Trophoblast cell (in vitro differentiated cells and primary cell): ENCODE measurements around the gene TRO. TPM values are rescaled to one million over a fixed set of nuclear protein-coding genes. Genes with fewer than 3 reads are reported as not detected.

Source experiments
- DNase-seq, 2 donors: peaks; one replicate each; pipeline ENCODE4 v3.0.0-alpha.2; 2016
- H2AFZ ChIP-seq: 2 replicates; pipeline ENCODE4 v1.6.1; 2013; ENCODE audit warnings: low read length, moderate library complexity, mild to moderate bottlenecking; ENCODE audit not compliant: insufficient read depth, poor library complexity
- H2AK5ac ChIP-seq: 2 replicates; pipeline ENCODE4 v1.6.1; 2013; ENCODE audit warnings: mild to moderate bottlenecking, low read length
- H2BK120ac ChIP-seq: 2 replicates; pipeline ENCODE4 v1.6.1; 2013; ENCODE audit warnings: low read length, mild to moderate bottlenecking, moderate library complexity; ENCODE audit not compliant: insufficient read depth, poor library complexity
- H2BK12ac ChIP-seq: 2 replicates; pipeline ENCODE4 v1.6.1; 2013; ENCODE audit warnings: mild to moderate bottlenecking, low read length, moderate library complexity
- H2BK5ac ChIP-seq: 2 replicates; pipeline ENCODE4 v1.6.1; 2013; ENCODE audit warnings: low read length, low read depth, moderate library complexity, mild to moderate bottlenecking; ENCODE audit not compliant: poor library complexity
- H3K14ac ChIP-seq: 2 replicates; pipeline ENCODE4 v1.6.1; 2013; ENCODE audit warnings: mild to moderate bottlenecking, low read length
- H3K18ac ChIP-seq: 2 replicates; pipeline ENCODE4 v1.6.1; 2013; ENCODE audit warnings: mild to moderate bottlenecking, low read length
- H3K23ac ChIP-seq: 2 replicates; pipeline ENCODE4 v1.6.1; 2013; ENCODE audit warnings: low read length
- H3K27ac ChIP-seq: 2 replicates; pipeline ENCODE4 v1.5.1; 2013; ENCODE audit warnings: low read depth, mild to moderate bottlenecking, inconsistent platforms, low read length, moderate library complexity
- H3K27me3 ChIP-seq: 2 replicates; pipeline ENCODE4 v1.6.1; 2013; ENCODE audit warnings: inconsistent platforms, mild to moderate bottlenecking, low read length, moderate library complexity; ENCODE audit not compliant: insufficient read depth
- H3K36me3 ChIP-seq, 2 experiments: 1 replicate in 1 of 2; 2 replicates in 1 of 2; pipeline ENCODE4 v1.6.1; 2013; ENCODE audit warnings: low read length in 2 of 2, mild to moderate bottlenecking in 2 of 2, moderate library complexity in 1 of 2; ENCODE audit not compliant: insufficient read depth in 2 of 2, control insufficient read depth in 1 of 2
- H3K4ac ChIP-seq: 2 replicates; pipeline ENCODE4 v1.6.1; 2013; ENCODE audit warnings: low read depth, mild to moderate bottlenecking, low read length, moderate library complexity
- H3K4me1 ChIP-seq, 2 experiments: 1 replicate in 1 of 2; 2 replicates in 1 of 2; pipeline ENCODE4 v1.6.1; 2013; ENCODE audit warnings: low read length in 2 of 2, mild to moderate bottlenecking in 2 of 2, moderate library complexity in 1 of 2; ENCODE audit not compliant: insufficient read depth in 2 of 2, control insufficient read depth in 1 of 2
- H3K4me2 ChIP-seq: 2 replicates; pipeline ENCODE4 v1.6.1; 2013; ENCODE audit warnings: inconsistent platforms, mild to moderate bottlenecking, low read length, moderate library complexity
- H3K4me3 ChIP-seq: 2 replicates; pipeline ENCODE4 v1.5.1; 2013; ENCODE audit warnings: mild to moderate bottlenecking, low read depth, low read length, inconsistent platforms
- H3K79me1 ChIP-seq: one replicate; pipeline ENCODE4 v1.6.1; 2013; ENCODE audit warnings: low read length
- H3K79me2 ChIP-seq: 2 replicates; pipeline ENCODE4 v1.6.1; 2013; ENCODE audit warnings: low read length, mild to moderate bottlenecking; ENCODE audit not compliant: control insufficient read depth, insufficient read depth, poor library complexity
- H3K9ac ChIP-seq: 2 replicates; pipeline ENCODE4 v1.6.1; 2013; ENCODE audit warnings: mild to moderate bottlenecking, low read length
- H3K9me3 ChIP-seq: 2 replicates; pipeline ENCODE4 v1.6.1; 2013; ENCODE audit warnings: low read depth, mild to moderate bottlenecking, control low read depth, inconsistent platforms, low read length; ENCODE audit not compliant: insufficient read depth
- H4K12ac ChIP-seq: 2 replicates; pipeline ENCODE4 v1.6.1; 2013; ENCODE audit warnings: low read depth, mild to moderate bottlenecking, low read length, moderate library complexity
- H4K8ac ChIP-seq: 2 replicates; pipeline ENCODE4 v1.6.1; 2013; ENCODE audit warnings: low read depth, mild to moderate bottlenecking, low read length, moderate library complexity
- H4K91ac ChIP-seq: one replicate; pipeline ENCODE4 v1.6.1; 2013; ENCODE audit warnings: low read depth, mild to moderate bottlenecking, low read length, moderate library complexity
- WGBS: extraction: QIAGEN DNeasy Blood & Tissue Kit; methylation state at CpG from one replicate; pipeline ENCODE4 v1.1.7; 2013; ENCODE audit warnings: missing lambda C conversion rate; ENCODE audit not compliant: insufficient read length, insufficient coverage; ENCODE audit errors: extremely low coverage; 5-methylcytosine and 5-hydroxymethylcytosine counted together
- polyA plus RNA-seq: library from polyadenylated mRNA; stranded (reverse); fragments of 200-250 nt; gene quantifications from 2 replicates; pipeline ENCODE4 v1.2.3, GENCODE V29; 2013

Gene TRO, protein sequence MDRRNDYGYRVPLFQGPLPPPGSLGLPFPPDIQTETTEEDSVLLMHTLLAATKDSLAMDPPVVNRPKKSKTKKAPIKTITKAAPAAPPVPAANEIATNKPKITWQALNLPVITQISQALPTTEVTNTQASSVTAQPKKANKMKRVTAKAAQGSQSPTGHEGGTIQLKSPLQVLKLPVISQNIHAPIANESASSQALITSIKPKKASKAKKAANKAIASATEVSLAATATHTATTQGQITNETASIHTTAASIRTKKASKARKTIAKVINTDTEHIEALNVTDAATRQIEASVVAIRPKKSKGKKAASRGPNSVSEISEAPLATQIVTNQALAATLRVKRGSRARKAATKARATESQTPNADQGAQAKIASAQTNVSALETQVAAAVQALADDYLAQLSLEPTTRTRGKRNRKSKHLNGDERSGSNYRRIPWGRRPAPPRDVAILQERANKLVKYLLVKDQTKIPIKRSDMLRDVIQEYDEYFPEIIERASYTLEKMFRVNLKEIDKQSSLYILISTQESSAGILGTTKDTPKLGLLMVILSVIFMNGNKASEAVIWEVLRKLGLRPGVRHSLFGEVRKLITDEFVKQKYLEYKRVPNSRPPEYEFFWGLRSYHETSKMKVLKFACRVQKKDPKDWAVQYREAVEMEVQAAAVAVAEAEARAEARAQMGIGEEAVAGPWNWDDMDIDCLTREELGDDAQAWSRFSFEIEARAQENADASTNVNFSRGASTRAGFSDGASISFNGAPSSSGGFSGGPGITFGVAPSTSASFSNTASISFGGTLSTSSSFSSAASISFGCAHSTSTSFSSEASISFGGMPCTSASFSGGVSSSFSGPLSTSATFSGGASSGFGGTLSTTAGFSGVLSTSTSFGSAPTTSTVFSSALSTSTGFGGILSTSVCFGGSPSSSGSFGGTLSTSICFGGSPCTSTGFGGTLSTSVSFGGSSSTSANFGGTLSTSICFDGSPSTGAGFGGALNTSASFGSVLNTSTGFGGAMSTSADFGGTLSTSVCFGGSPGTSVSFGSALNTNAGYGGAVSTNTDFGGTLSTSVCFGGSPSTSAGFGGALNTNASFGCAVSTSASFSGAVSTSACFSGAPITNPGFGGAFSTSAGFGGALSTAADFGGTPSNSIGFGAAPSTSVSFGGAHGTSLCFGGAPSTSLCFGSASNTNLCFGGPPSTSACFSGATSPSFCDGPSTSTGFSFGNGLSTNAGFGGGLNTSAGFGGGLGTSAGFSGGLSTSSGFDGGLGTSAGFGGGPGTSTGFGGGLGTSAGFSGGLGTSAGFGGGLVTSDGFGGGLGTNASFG (N-terminal part only)
- 47.8 and 48.4 TPM in 2 replicates for polyA plus RNA-seq

DNA sequence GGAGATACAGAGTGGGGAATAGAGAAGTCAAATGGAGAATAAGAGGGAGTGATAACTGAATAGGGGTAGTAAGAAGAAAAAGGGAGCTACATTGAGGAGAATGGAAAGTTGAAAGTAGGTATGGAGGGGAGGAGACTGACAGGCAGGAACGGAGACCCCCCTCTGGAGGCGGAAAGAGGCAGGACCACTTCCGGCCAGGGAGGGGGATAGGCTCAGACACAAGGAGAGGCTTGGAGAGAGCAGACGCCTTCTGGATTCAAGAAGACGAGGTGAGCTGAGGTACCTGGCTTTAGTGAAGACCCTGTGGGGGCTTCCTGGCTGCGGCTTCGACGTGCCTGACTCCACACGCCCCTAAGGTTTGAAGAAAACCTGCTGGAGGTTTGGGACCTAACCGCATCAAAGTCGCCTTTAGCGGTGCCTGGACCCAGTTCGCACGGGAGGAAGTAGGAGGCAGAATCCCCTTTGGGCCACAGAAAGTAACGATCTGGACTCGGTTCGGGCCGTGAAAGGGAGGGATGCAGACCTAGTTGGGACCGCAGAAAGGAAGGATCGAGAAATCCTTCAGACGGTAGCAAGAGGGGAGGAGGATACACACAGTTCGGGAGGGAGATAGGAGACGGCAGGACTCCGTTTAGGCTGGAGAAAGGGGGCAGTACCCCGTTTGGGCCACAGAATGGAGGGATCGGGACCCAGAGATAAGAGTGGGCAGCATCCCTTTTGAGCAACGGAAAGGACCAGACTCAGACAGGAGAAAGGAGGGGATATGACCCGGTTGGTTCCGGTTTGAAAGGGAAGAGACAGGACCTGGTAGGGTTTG, at the start of gene TRO:
TSS of gene TRO (plus strand) at position 215 of the 817 bp plus-strand sequence. CDS start 1,423 bp downstream, outside the sequence.
- peaks cover 0 to 4% of the 10 kb centered on the region in 2 experiments for H3K4me1 ChIP-seq
- H3K4me3 ChIP-seq: peak within 1 kb of the TSS; percentile 89
- no peak within 1 kb of the TSS for H2BK120ac ChIP-seq
- H3K27me3 ChIP-seq: no peaks in the 10 kb centered on the region
- H2BK12ac ChIP-seq: no peak within 1 kb of the TSS
- WGBS: no CpG with 5 or more reads among the region's 29 CpGs
- H2BK5ac ChIP-seq: no peak within 1 kb of the TSS
- H2AK5ac ChIP-seq: no peak within 1 kb of the TSS
- peak within 1 kb of the TSS; percentile 2 for H3K4ac ChIP-seq
- peak within 1 kb of the TSS; percentile 57 for H3K14ac ChIP-seq
- H3K79me1 ChIP-seq: peaks cover 2% of the 10 kb centered on the region
- no peaks in the 10 kb centered on the region for H3K79me2 ChIP-seq
- no peaks in the 10 kb centered on the region for H3K9me3 ChIP-seq
- DNase-seq: no peak
- peak within 1 kb of the TSS; percentile 68 for H4K8ac ChIP-seq
- H3K36me3 ChIP-seq: peaks cover 18 to 33% of the 10 kb centered on the region in 2 experiments
- no peak within 1 kb of the TSS for H3K27ac ChIP-seq
- H2AFZ ChIP-seq: peak within 1 kb of the TSS; percentile 53
- peak within 1 kb of the TSS; percentile 85 for H3K9ac ChIP-seq
- peak within 1 kb of the TSS; percentile 66 for H4K91ac ChIP-seq
- H3K4me2 ChIP-seq: peak within 1 kb of the TSS; percentile 97
- peak within 1 kb of the TSS; percentile 14 for H3K18ac ChIP-seq
- no peak within 1 kb of the TSS for H4K12ac ChIP-seq
- H3K23ac ChIP-seq: no peak within 1 kb of the TSS

DNA sequence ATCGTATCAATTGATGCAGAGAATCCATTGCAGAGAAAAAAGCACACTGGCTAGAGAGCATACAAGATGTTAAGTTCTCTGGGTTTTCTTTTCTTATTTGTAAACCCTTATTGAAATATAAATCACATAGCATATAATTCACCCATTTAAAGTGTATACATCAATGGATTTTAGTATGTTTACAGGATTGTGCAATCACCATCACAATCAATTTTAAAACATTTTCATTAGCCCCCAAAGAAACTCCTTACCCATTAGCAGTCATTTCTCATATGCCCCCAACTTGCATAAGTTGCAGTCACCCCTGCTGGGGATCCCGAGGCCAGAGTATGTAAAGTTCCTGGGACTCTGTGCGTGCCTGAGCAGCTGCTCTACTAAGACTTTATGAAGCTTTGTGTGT, 34.9 kb upstream of the TRO start:
- no peak overlapping the region for H3K23ac ChIP-seq
- DNase-seq: no peak
- no peak overlapping the region for H2BK120ac ChIP-seq
- no peak overlapping the region for H2BK5ac ChIP-seq
- H3K36me3 ChIP-seq: no peaks in the 10 kb centered on the region
- no CpG with 5 or more reads among the region's 3 CpGs for WGBS
- H3K79me2 ChIP-seq: no peaks in the 10 kb centered on the region
- H3K4me2 ChIP-seq: no peak overlapping the region
- H3K4ac ChIP-seq: no peak overlapping the region
- no peak overlapping the region for H2AK5ac ChIP-seq
- no peak overlapping the region for H2BK12ac ChIP-seq
- H3K9ac ChIP-seq: no peak overlapping the region
- no peaks in the 10 kb centered on the region for H3K9me3 ChIP-seq
- no peak overlapping the region for H3K18ac ChIP-seq
- no peak overlapping the region for H4K8ac ChIP-seq
- no peak overlapping the region for H4K12ac ChIP-seq
- H3K27me3 ChIP-seq: no peaks in the 10 kb centered on the region
- no peak overlapping the region for H3K14ac ChIP-seq
- H3K4me3 ChIP-seq: no peak overlapping the region
- H3K79me1 ChIP-seq: no peaks in the 10 kb centered on the region
- H3K4me1 ChIP-seq: no peaks in the 10 kb centered on the region
- H3K27ac ChIP-seq: no peak overlapping the region
- no peak overlapping the region for H4K91ac ChIP-seq
- no peak overlapping the region for H2AFZ ChIP-seq

DNA sequence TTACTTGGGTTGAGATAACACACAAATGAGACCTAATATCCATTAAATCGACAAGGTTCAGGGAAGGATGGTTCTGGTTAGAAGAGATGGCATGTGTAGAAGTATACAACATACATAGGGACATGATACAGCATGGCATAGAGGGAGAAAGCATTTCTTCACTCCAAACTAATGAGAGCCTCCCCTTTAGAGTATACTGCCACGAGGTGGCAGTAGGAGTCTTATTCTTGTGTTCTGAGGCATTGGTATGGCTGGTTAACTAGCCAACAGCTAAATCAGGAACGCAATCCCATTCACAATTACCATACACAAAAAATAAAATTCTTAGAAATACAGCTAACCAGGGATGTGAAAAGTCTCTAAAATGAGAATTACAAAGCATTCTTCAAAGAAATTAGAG, 29.1 kb upstream of the TRO start:
- H4K12ac ChIP-seq: no peak overlapping the region
- H3K9ac ChIP-seq: no peak overlapping the region
- no peaks in the 10 kb centered on the region for H3K4me1 ChIP-seq
- no peak overlapping the region for H3K18ac ChIP-seq
- no peaks in the 10 kb centered on the region for H3K79me1 ChIP-seq
- H2AK5ac ChIP-seq: no peak overlapping the region
- H4K91ac ChIP-seq: no peak overlapping the region
- H3K4ac ChIP-seq: no peak overlapping the region
- no peak overlapping the region for H4K8ac ChIP-seq
- H2BK12ac ChIP-seq: no peak overlapping the region
- H3K79me2 ChIP-seq: no peaks in the 10 kb centered on the region
- no peaks in the 10 kb centered on the region for H3K36me3 ChIP-seq
- H2BK120ac ChIP-seq: no peak overlapping the region
- no peaks in the 10 kb centered on the region for H3K9me3 ChIP-seq
- H3K23ac ChIP-seq: no peak overlapping the region
- no peak overlapping the region for H2AFZ ChIP-seq
- no peaks in the 10 kb centered on the region for H3K27me3 ChIP-seq
- peak; percentile 21 to 66 for DNase-seq
- H3K27ac ChIP-seq: no peak overlapping the region
- H2BK5ac ChIP-seq: no peak overlapping the region
- no CpG with 5 or more reads among the region's 3 CpGs for WGBS
- H3K4me2 ChIP-seq: no peak overlapping the region
- no peak overlapping the region for H3K14ac ChIP-seq
- H3K4me3 ChIP-seq: no peak overlapping the region
